ENCODE results near the gene PKD1L1. TPM values are rescaled to one million over a fixed set of nuclear protein-coding genes. Genes with fewer than 3 reads are reported as not detected.

PKD1L1 gene
- total RNA-seq, 1 experiment from 2014 or later, result 0.24 TPM

DNA sequence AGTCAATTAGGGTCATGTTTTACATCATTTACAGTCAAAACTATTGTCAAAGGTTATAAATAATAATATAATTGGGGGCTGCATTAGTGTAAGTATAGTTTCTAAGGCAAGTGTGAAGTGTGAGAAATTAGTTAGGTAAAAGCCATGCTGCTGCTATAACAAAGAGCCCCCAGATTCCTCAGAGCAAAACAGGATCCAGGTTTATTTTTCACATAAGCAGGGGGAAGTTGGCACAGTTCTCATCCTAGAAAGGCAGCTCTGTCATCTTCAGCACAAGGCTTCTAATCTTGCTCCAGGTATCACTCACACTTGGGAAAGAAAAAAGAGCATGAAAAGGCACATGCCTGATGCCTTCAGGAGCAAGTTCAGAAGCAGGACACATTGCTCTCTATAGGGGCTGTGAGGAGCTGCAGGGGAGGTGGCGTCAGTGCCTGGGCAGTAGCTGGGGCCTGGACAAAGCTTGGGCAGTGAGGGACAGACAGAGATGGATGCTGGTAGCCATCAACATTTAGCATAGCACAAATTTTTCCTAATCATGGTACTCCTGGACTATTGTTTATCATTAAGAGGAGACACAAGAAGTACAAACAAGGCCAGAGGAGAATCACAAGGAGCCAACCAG, 170.6 kb downstream of the PKD1L1 start:
- H3K4me1 Mint-ChIP-seq (ENCODE audit: low read depth, unreplicated experiment), result peaks cover 56% of the 10 kb centered on the region
- intact Hi-C loops (cut with micrococcal nuclease; ENCODE audit: unreplicated experiment), result no loop called here
- no peak overlapping the region for H3K4me3 Mint-ChIP-seq (ENCODE audit: low read depth, unreplicated experiment)
- peaks cover 2% of the 10 kb centered on the region for H3K36me3 Mint-ChIP-seq (ENCODE audit: insufficient read depth, unreplicated experiment)
- no TSS peak for BruUV-seq (replicated peaks)
- H3K9me3 Mint-ChIP-seq (ENCODE audit: low read depth, unreplicated experiment), result no peaks in the 10 kb centered on the region
- no peak for DNase-seq
- peak overlapping the region; percentile 66 for H3K27ac Mint-ChIP-seq (ENCODE audit: unreplicated experiment)
- TF ChIP-seq CTCF (IDR thresholded peaks at IDR 0.05; ENCODE audit: unreplicated experiment), result no peak
- no peaks in the 10 kb centered on the region for H3K27me3 Mint-ChIP-seq (ENCODE audit: unreplicated experiment)
- CTCF ChIA-PET, result interaction anchor here (1.0 kb wide), 1 partner anchor 14 kb away, joined by 3 read pairs; no protein-coding TSS in a partner anchor

DNA sequence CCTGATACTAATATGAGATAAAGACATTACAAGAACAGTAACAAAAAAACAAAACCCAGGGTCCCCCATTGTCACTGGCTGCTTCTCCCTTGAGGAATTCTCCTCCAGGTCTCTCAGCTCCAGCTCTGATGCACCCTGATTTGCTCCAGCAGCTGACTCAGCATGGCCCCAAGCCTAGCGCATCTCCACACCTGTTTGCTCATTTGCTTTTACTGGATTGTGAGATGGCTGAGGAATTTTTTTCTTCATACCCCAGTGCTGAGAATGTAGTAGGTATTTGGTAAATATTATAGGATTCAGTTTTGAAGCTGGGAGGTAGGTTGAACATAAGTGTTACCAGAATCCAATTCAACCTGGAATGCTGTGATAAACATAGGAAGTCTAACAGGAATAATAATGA, 171.9 kb downstream of the PKD1L1 start:
- H3K27ac Mint-ChIP-seq (ENCODE audit: unreplicated experiment), result no peak overlapping the region
- CTCF ChIA-PET, result no interaction called here
- H3K4me1 Mint-ChIP-seq (ENCODE audit: low read depth, unreplicated experiment), result peaks cover 57% of the 10 kb centered on the region
- H3K4me3 Mint-ChIP-seq (ENCODE audit: low read depth, unreplicated experiment), result no peak overlapping the region
- intact Hi-C loops (cut with micrococcal nuclease; ENCODE audit: unreplicated experiment), result no loop called here
- no peak for DNase-seq
- H3K27me3 Mint-ChIP-seq (ENCODE audit: unreplicated experiment), result no peaks in the 10 kb centered on the region
- no peaks in the 10 kb centered on the region for H3K9me3 Mint-ChIP-seq (ENCODE audit: low read depth, unreplicated experiment)
- no peaks in the 10 kb centered on the region for H3K36me3 Mint-ChIP-seq (ENCODE audit: insufficient read depth, unreplicated experiment)
- TF ChIP-seq CTCF (IDR thresholded peaks at IDR 0.05; ENCODE audit: unreplicated experiment), result no peak
- BruUV-seq (replicated peaks), result no TSS peak

- H3K27me3 Mint-ChIP-seq (ENCODE audit: unreplicated experiment), result no peaks in the 10 kb centered on the region
- H3K4me3 Mint-ChIP-seq (ENCODE audit: low read depth, unreplicated experiment), result no peak overlapping the region
- H3K9me3 Mint-ChIP-seq (ENCODE audit: low read depth, unreplicated experiment), result no peaks in the 10 kb centered on the region
- no TSS peak for BruUV-seq (replicated peaks)
- TF ChIP-seq CTCF (IDR thresholded peaks at IDR 0.05; ENCODE audit: unreplicated experiment), result no peak
- no peak for DNase-seq
- H3K27ac Mint-ChIP-seq (ENCODE audit: unreplicated experiment), result no peak overlapping the region
- H3K36me3 Mint-ChIP-seq (ENCODE audit: insufficient read depth, unreplicated experiment), result no peaks in the 10 kb centered on the region
- H3K4me1 Mint-ChIP-seq (ENCODE audit: low read depth, unreplicated experiment), result peaks cover 51% of the 10 kb centered on the region
- CTCF ChIA-PET, result interaction anchor here (0.8 kb wide), 1 partner anchor 9 kb away, joined by 3 read pairs; no protein-coding TSS in a partner anchor
- intact Hi-C loops (cut with micrococcal nuclease; ENCODE audit: unreplicated experiment), result no loop called here
Measured at GRCh38 chr7:47775238-47775637, 173.0 kb downstream of the PKD1L1 start.

- H3K36me3 Mint-ChIP-seq (ENCODE audit: insufficient read depth, unreplicated experiment), result no peaks in the 10 kb centered on the region
- no peak for DNase-seq
- peaks cover 24% of the 10 kb centered on the region for H3K4me1 Mint-ChIP-seq (ENCODE audit: low read depth, unreplicated experiment)
- H3K27me3 Mint-ChIP-seq (ENCODE audit: unreplicated experiment), result no peaks in the 10 kb centered on the region
- H3K9me3 Mint-ChIP-seq (ENCODE audit: low read depth, unreplicated experiment), result peaks cover 6% of the 10 kb centered on the region
- H3K4me3 Mint-ChIP-seq (ENCODE audit: low read depth, unreplicated experiment), result no peak overlapping the region
- H3K27ac Mint-ChIP-seq (ENCODE audit: unreplicated experiment), result no peak overlapping the region
- BruUV-seq (replicated peaks), result no TSS peak
- intact Hi-C loops (cut with micrococcal nuclease; ENCODE audit: unreplicated experiment), result no loop called here
- TF ChIP-seq CTCF (IDR thresholded peaks at IDR 0.05; ENCODE audit: unreplicated experiment), result no peak
- CTCF ChIA-PET, result interaction anchor here (0.6 kb wide), 1 partner anchor 471 kb away, joined by 4 read pairs; no protein-coding TSS in a partner anchor
Measured at GRCh38 chr7:47772492-47772891, 175.8 kb downstream of the PKD1L1 start.

Data from Calu3 (cell line).